ENCODE data around the gene TUBA1C.
"Not testable (repeated sequence)": the region's sequence is repeated elsewhere in the genome, so short reads cannot be mapped to it uniquely, and the experiment has no call there.

TUBA1C gene

GRCh38 chr12:49273726-49274395 is 9.0 kb downstream of the TUBA1C start:
- Histone ChIP-seq H3K36me3 (ENCODE audit: control insufficient read depth, insufficient read depth, low read length) (peaks cover 46% of the 10 kb centered on the region), H3K4me1 (ENCODE audit: control insufficient read depth, insufficient read depth, low read length, poor library complexity, severe bottlenecking) (no peaks in the 10 kb centered on the region), H3K9me3 (ENCODE audit: control insufficient read depth, low read length) (no peaks in the 10 kb centered on the region), H3K4me3 (ENCODE audit: extremely low read depth, insufficient read depth, low read length, poor library complexity, severe bottlenecking) (no peak overlapping the region), H3K27ac (ENCODE audit: low read depth, low read length, severe bottlenecking) (no peak overlapping the region)
- WGBS, 2 experiments (ENCODE audit: insufficient coverage in 2 of 2) = 93 to 96% methylated on average over 2 to 5 of the region's 6 CpGs

GRCh38 chr12:49274396-49275069 is 9.7 kb downstream of the TUBA1C start:
- Histone ChIP-seq H3K4me1 (ENCODE audit: control insufficient read depth, insufficient read depth, low read length, poor library complexity, severe bottlenecking) (no peaks in the 10 kb centered on the region), H3K27ac (ENCODE audit: low read depth, low read length, severe bottlenecking) (no peak overlapping the region), H3K9me3 (ENCODE audit: control insufficient read depth, low read length) (no peaks in the 10 kb centered on the region), H3K4me3 (ENCODE audit: extremely low read depth, insufficient read depth, low read length, poor library complexity, severe bottlenecking) (no peak overlapping the region), H3K36me3 (ENCODE audit: control insufficient read depth, insufficient read depth, low read length) (peaks cover 39% of the 10 kb centered on the region)
- 91 to 92% methylated on average over 6 to 7 of the region's 7 CpGs for WGBS, 2 experiments (ENCODE audit: insufficient coverage in 2 of 2)

- H3K9me3 ChIP-seq (ENCODE audit: control insufficient read depth, low read length) = no peaks in the 10 kb centered on the region
- H3K27ac ChIP-seq (ENCODE audit: low read depth, low read length, severe bottlenecking) = no peak overlapping the region
- peaks cover 18% of the 10 kb centered on the region for H3K36me3 ChIP-seq (ENCODE audit: control insufficient read depth, insufficient read depth, low read length)
- H3K4me1 ChIP-seq (ENCODE audit: control insufficient read depth, insufficient read depth, low read length, poor library complexity, severe bottlenecking) = no peaks in the 10 kb centered on the region
- 82 to 87% methylated on average over 10 to 11 of the region's 13 CpGs for WGBS, 2 experiments (ENCODE audit: insufficient coverage in 2 of 2)
- no peak overlapping the region for H3K4me3 ChIP-seq (ENCODE audit: extremely low read depth, insufficient read depth, low read length, poor library complexity, severe bottlenecking)
These were observed 11.7 kb downstream of the TUBA1C start for GRCh38 chr12:49276304-49277290.

- WGBS, 2 experiments (ENCODE audit: insufficient coverage in 2 of 2) = 94 to 100% methylated on average over 6 to 7 of the region's 7 CpGs
- Histone ChIP-seq H3K36me3 (ENCODE audit: control insufficient read depth, insufficient read depth, low read length) (peaks cover 13% of the 10 kb centered on the region), H3K4me1 (ENCODE audit: control insufficient read depth, insufficient read depth, low read length, poor library complexity, severe bottlenecking) (no peaks in the 10 kb centered on the region), H3K4me3 (ENCODE audit: extremely low read depth, insufficient read depth, low read length, poor library complexity, severe bottlenecking) (no peak overlapping the region), H3K9me3 (ENCODE audit: control insufficient read depth, low read length) (no peaks in the 10 kb centered on the region), H3K27ac (ENCODE audit: low read depth, low read length, severe bottlenecking) (no peak overlapping the region)
These were observed 12.6 kb downstream of the TUBA1C start for GRCh38 chr12:49277466-49277865.

- Histone ChIP-seq H3K4me3 (ENCODE audit: extremely low read depth, insufficient read depth, low read length, poor library complexity, severe bottlenecking) (no peak overlapping the region), H3K27ac (ENCODE audit: low read depth, low read length, severe bottlenecking) (no peak overlapping the region), H3K36me3 (ENCODE audit: control insufficient read depth, insufficient read depth, low read length) (no peaks in the 10 kb centered on the region), H3K4me1 (ENCODE audit: control insufficient read depth, insufficient read depth, low read length, poor library complexity, severe bottlenecking) (no peaks in the 10 kb centered on the region), H3K9me3 (ENCODE audit: control insufficient read depth, low read length) (no peaks in the 10 kb centered on the region)
- WGBS, 2 experiments (ENCODE audit: insufficient coverage in 2 of 2) = 31 to 41% methylated on average over 4 to 5 of the region's 7 CpGs
These were observed 14.9 kb downstream of the TUBA1C start for GRCh38 chr12:49279706-49280159.

GRCh38 chr12:49280545-49280944 is 15.7 kb downstream of the TUBA1C start:
- 86 to 92% methylated on average over 2 to 4 of the region's 6 CpGs for WGBS, 2 experiments (ENCODE audit: insufficient coverage in 2 of 2)
- H3K36me3 ChIP-seq (ENCODE audit: control insufficient read depth, insufficient read depth, low read length); H3K4me1 ChIP-seq (ENCODE audit: control insufficient read depth, insufficient read depth, low read length, poor library complexity, severe bottlenecking); H3K27ac ChIP-seq (ENCODE audit: low read depth, low read length, severe bottlenecking); H3K9me3 ChIP-seq (ENCODE audit: control insufficient read depth, low read length); H3K4me3 ChIP-seq (ENCODE audit: extremely low read depth, insufficient read depth, low read length, poor library complexity, severe bottlenecking): not testable (repeated sequence)

- Histone ChIP-seq H3K27ac (ENCODE audit: low read depth, low read length, severe bottlenecking) (peak overlapping the region; percentile 55), H3K9me3 (ENCODE audit: control insufficient read depth, low read length) (no peaks in the 10 kb centered on the region), H3K4me3 (ENCODE audit: extremely low read depth, insufficient read depth, low read length, poor library complexity, severe bottlenecking) (no peak overlapping the region), H3K4me1 (ENCODE audit: control insufficient read depth, insufficient read depth, low read length, poor library complexity, severe bottlenecking) (no peaks in the 10 kb centered on the region), H3K36me3 (ENCODE audit: control insufficient read depth, insufficient read depth, low read length) (no peaks in the 10 kb centered on the region)
- WGBS, 2 experiments (ENCODE audit: insufficient coverage in 2 of 2) = 88 to 94% methylated on average over 2 to 3 of the region's 5 CpGs
These were observed 17.4 kb downstream of the TUBA1C start for GRCh38 chr12:49282302-49282701.

GRCh38 chr12:49282740-49283375 is 18.0 kb downstream of the TUBA1C start:
- H3K4me3 ChIP-seq (ENCODE audit: extremely low read depth, insufficient read depth, low read length, poor library complexity, severe bottlenecking); H3K9me3 ChIP-seq (ENCODE audit: control insufficient read depth, low read length); H3K4me1 ChIP-seq (ENCODE audit: control insufficient read depth, insufficient read depth, low read length, poor library complexity, severe bottlenecking); H3K36me3 ChIP-seq (ENCODE audit: control insufficient read depth, insufficient read depth, low read length): not testable (repeated sequence)
- peak overlapping the region; percentile 55 for H3K27ac ChIP-seq (ENCODE audit: low read depth, low read length, severe bottlenecking)
- no CpG with 5 or more reads among the region's 6 CpGs for WGBS, 2 experiments (ENCODE audit: insufficient coverage in 2 of 2)

GRCh38 chr12:49283541-49284429 is 18.9 kb downstream of the TUBA1C start:
- H3K27ac ChIP-seq (ENCODE audit: low read depth, low read length, severe bottlenecking) = no peak overlapping the region
- H3K36me3 ChIP-seq (ENCODE audit: control insufficient read depth, insufficient read depth, low read length) = no peaks in the 10 kb centered on the region
- H3K9me3 ChIP-seq (ENCODE audit: control insufficient read depth, low read length) = no peaks in the 10 kb centered on the region
- no peaks in the 10 kb centered on the region for H3K4me1 ChIP-seq (ENCODE audit: control insufficient read depth, insufficient read depth, low read length, poor library complexity, severe bottlenecking)
- 92 to 98% methylated on average over 9 to 11 of the region's 25 CpGs for WGBS, 2 experiments (ENCODE audit: insufficient coverage in 2 of 2)
- no peak overlapping the region for H3K4me3 ChIP-seq (ENCODE audit: extremely low read depth, insufficient read depth, low read length, poor library complexity, severe bottlenecking)

Measured in mesodermal cell (in vitro differentiated cells).